HG02798 (cell line): Measurements from ENCODE around the gene LRIG1.

Experiments used
- ATAC-seq: cut with Tn5 transposase; IDR thresholded peaks from one replicate; pipeline ENCODE4 v1.9.1; 2021; ENCODE audit warnings: mild to moderate bottlenecking; ENCODE audit not compliant: unreplicated experiment, poor library complexity

LRIG1 gene

GRCh38 chr3:66504850-66505641 lies 4.2 kb upstream of the LRIG1 start:
- no peak for ATAC-seq

- no peak for ATAC-seq
These were observed 2.2 kb upstream of the LRIG1 start for GRCh38 chr3:66502981-66503380.

- ATAC-seq = no peak
These were observed 1.5 kb upstream of the LRIG1 start for GRCh38 chr3:66502245-66502874.

DNA sequence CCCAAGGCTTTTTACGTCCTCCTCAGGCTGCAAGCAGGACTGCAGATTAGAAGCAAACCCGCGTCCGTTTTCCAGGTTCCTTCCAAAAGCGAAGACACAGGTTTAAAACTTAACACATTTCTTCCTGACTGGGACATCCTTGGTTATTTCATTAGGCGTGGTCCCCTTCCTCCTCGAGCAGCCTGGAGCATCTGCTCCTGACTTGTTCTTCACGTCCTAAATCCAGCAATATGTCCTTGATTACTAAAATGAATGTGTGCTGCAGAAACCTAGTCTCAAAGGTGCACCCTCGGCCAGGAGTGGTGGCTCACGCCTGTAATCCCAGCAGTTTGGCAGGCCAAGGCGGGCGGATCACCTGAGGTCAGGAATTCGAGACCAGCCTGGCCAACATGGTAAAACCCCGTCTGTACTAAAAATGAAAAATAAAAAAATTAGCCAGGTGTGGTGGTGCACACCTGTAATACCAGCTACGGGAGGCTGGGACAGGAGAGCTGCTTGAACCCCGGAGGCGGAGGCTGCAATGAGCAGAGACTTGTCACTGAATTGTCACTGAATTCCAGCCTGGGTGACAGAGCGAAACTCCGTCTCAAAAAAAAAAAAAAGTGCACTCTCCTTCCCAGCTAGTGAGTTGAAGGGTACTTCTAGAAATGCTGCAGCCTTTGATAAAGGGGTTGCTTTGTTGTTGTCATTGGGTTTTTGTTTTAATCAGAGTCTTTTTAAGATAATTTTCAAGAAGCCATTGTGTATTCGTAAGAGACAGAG lies 842 bp upstream of the LRIG1 start:
- ATAC-seq = no peak

- ATAC-seq = peak; percentile 10
These were observed 794 bp downstream of the LRIG1 start for GRCh38 chr3:66499881-66500575.

- ATAC-seq = no peak
These were observed 1.9 kb downstream of the LRIG1 start for GRCh38 chr3:66498687-66499621.

GRCh38 chr3:66497985-66498671 lies 2.7 kb downstream of the LRIG1 start:
- no peak for ATAC-seq

DNA sequence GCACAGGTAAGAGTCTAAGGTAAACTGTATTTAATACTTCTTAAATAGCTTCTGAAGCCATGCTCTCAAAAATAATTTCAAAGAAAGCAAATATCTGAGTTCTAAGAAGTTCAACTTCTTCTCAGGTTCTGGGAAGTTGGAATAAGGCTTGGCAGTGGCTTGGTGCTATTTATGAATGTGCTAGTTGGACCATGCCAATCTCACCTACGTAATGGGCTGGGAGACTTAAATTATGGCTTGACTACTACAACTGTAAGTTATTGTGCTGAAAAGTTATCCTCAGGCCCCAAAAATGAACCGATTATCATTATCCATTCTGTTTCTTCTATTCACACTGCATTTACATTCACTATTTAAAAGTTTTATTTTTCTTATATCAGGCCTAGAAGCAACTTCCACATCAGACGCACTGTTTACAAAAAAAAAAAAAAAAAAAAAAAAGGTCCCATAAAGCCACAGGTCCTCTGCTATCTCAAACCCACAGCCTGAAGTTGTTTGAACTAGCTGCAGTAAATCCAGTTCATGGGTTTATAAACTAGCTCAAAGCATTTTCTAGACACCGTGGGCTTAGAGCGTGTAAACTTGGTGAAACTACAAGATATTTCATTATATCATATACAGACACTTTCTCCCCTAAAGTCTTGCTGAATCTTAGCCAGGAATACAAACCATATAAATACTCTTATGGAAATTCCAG lies 3.4 kb downstream of the LRIG1 start:
- ATAC-seq = no peak

DNA sequence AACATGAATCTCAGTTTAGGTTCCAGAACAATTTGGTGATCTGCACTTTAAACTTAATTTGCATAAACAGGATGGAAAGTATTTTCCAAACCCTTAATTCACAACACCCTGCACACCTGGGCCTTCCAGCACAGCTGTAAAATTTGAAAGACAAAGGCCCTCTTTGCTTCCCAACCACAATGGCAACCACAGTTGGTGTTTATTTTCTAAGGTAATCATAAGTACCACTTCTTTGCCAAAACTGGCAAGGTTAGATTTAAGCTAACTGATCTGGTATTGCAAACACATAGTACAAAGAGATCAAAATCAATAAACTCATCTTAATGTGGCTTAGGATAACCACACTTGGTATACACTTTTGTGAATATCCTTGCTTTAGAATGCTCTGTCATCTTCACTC lies 4.1 kb downstream of the LRIG1 start:
- no peak for ATAC-seq

- no peak for ATAC-seq
These were observed 4.5 kb downstream of the LRIG1 start for GRCh38 chr3:66496301-66496700.

- ATAC-seq = no peak
These were observed 5.2 kb downstream of the LRIG1 start for GRCh38 chr3:66495668-66496045.

DNA sequence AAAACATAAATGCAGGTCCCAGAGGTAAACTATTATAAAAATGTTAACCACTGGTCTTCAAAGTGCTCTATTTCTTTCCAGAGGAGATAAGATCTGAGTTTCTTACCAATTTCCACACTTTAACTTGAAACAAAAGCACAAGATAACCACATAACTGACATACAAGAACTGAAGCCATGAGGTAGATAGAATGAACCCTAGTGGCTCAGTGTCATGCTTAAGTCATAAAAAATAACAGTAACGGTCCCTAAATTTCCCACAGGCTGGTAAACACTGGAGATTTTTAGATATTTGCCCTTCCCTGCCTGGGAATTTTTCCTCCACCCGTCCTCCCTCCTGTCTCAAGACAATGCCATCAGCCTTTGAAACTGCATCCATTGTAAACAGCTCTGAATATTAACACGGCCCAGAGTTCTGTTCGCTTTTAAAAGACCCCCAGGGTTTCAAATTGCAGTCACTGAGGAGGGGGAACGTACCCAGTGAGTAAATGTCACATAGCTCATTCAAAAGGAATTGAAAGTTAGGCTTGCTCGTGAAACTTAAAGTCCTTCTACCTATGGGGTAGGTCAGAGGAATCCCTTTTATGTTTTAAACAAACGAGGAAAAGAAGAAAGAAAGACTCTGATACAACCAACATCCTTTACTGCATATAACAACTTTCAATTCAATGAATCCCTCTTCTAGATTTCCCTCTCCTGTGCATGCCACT lies 5.7 kb downstream of the LRIG1 start:
- no peak for ATAC-seq

GRCh38 chr3:66493458-66494099 lies 7.2 kb downstream of the LRIG1 start:
- no peak for ATAC-seq

GRCh38 chr3:66492672-66493071 lies 8.2 kb downstream of the LRIG1 start:
- no peak for ATAC-seq

DNA sequence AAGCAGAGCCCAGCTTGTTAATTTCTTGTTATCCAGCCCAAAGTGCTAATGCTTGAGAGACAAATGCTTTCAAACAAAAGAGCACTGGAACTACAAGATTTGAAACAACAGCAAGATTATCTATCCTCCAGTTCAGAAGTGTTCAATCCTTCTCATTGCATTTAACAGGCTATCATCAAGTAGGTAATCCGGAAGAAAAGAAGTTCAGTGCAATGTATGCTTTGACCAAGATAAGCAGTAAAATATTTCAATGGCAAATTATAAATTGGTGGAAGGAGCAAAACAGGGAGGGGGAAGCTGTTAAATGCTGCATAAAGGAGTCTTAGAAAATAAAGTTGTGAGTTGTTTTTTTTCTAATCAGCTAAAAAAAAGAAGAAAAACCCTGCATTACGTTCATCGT lies 8.8 kb downstream of the LRIG1 start:
- ATAC-seq = no peak

DNA sequence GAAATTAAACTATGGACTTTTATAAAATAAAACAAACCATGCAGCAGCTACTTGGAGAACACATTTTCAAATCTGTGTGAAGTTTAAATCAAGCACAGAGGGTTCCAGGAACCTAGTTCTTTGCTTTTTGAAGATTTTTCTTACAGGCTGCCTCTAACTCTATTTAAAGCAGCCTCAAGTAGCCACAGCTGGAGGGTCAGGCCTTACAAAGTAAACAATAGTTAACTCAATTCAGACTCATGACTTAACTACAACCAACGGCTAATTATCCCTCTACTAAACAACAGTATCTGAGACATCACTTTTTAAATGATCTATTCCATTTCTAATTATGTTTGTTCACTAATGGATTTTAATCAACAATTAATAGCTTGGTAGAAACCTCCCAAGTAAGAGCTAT lies 9.8 kb downstream of the LRIG1 start:
- ATAC-seq = no peak

GRCh38 chr3:66490214-66490613 lies 10.6 kb downstream of the LRIG1 start:
- ATAC-seq = peak; percentile 66
